Stimulated activated memory B cell treated with anti-CD40 and anti-IgM and Interleukin-4, amounts not matched to agents 10 μg/mL and 1 μg/mL and 100 μg/mL, for 72 hours (primary cell): Measurements from ENCODE around the gene LMOD1.
"Not testable (repeated sequence)": the region's sequence is repeated elsewhere in the genome, so short reads cannot be mapped to it uniquely, and the experiment has no call there.

Experiments used
- ATAC-seq: fragments of 150-1000 bp; cut with Tn5 transposase; 2 replicates; pipeline ENCODE4 v1.10.0; 2021
- H3K27ac Mint-ChIP-seq: one replicate; pipeline ENCODE4 v1.8.0; 2022; ENCODE audit warnings: mild to moderate bottlenecking, mixed read lengths
- H3K27me3 Mint-ChIP-seq: one replicate; pipeline ENCODE4 v1.8.0; 2022; ENCODE audit warnings: mixed read lengths
- H3K36me3 Mint-ChIP-seq: one replicate; pipeline ENCODE4 v1.8.0; 2022; ENCODE audit warnings: mixed read lengths
- H3K4me1 Mint-ChIP-seq: one replicate; pipeline ENCODE4 v1.8.0; 2022; ENCODE audit warnings: mixed read lengths
- H3K4me3 Mint-ChIP-seq: one replicate; pipeline ENCODE4 v1.8.0; 2022; ENCODE audit warnings: mild to moderate bottlenecking, moderate library complexity, mixed read lengths
- H3K9me3 Mint-ChIP-seq: one replicate; pipeline ENCODE4 v1.8.0; 2022; ENCODE audit warnings: mixed read lengths

LMOD1 gene

DNA sequence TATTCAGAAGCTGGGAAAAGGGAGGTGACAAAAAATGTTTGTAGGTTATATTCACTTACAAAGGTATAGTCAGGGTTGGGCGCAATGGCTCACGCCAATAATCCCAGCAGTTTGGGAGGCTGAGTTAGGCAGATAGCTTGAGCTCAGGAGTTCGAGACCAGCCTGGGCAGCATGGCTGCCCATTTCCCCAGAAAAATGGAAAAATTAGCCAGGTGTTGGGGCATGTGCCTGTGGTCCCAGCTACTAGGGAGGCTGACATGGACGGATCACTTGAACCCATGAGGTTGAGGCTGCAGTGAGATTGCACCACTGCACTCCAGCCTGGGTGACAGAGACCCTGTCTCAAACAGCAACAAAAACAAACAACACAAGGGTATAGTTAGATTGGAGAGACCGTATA is 12.0 kb upstream of the LMOD1 start:
- H3K27me3 Mint-ChIP-seq, result no peaks in the 10 kb centered on the region
- H3K27ac Mint-ChIP-seq, result no peak overlapping the region
- ATAC-seq, result no peak
- H3K4me3 Mint-ChIP-seq, result no peak overlapping the region
- no peaks in the 10 kb centered on the region for H3K9me3 Mint-ChIP-seq
- peaks cover 17% of the 10 kb centered on the region for H3K4me1 Mint-ChIP-seq
- H3K36me3 Mint-ChIP-seq, result peaks cover 36% of the 10 kb centered on the region

DNA sequence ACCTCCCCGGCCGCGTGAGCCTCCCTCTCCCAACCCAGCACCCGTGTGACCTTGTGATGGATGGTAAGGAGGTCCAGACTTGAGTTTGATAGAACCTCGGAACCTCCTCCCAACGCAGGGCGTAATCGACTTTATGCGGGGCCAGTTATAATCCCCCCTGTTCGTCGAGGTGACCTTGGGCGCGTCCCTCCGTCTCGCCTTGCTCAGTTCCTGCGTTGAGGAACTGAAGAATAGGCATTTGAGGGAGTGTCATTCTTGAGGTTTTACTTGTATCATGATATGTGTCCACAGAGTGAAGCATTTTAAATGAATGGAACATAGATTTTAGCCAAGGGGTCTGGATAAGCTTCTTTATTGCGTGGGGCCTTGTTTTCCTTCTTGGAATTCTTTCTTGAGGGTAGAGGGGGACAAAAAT is 9.4 kb upstream of the LMOD1 start:
- peak overlapping the region; percentile 99 for H3K4me3 Mint-ChIP-seq
- peaks cover 23% of the 10 kb centered on the region for H3K36me3 Mint-ChIP-seq
- H3K4me1 Mint-ChIP-seq, result peaks cover 17% of the 10 kb centered on the region
- no peaks in the 10 kb centered on the region for H3K9me3 Mint-ChIP-seq
- H3K27me3 Mint-ChIP-seq, result no peaks in the 10 kb centered on the region
- peak overlapping the region; percentile 99 for H3K27ac Mint-ChIP-seq
- peak; percentile 68 for ATAC-seq

DNA sequence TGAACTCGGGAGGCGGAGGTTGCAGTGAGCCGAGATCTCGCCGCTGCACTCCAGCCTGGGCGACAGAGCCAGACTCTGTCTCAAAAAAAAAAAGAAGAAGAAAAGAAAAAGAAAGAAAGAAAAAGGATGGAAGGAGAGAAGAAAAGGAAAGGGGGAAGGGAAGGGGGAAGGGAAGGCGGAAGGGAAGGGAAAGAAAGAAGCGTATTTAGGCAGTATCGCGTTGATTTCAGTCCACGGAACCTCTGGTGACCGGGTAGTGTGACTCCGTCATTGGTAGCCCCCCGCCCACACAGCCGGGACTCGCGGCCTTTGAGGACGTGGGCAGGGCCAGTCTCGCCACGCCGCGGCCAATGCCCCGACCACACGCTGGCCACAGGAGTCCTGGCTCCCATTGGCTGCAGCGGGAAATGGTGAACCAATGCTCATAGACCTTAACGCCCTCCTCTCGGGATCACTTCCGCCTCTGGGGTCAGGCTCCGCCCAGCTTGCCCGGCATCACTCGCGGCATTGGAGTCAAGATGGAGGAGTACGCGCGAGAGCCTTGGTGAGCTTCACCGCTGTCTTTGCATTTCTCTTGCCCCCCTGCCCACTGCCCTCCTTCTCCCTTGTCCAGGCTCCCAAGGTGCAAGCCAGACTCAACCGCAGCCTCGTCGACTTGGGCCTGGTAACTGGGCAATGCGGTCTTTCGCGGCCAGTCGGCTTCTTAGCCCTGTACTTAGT is 8.8 kb upstream of the LMOD1 start, which contains the start of gene TIMM17A:
Gene TIMM17A, plus strand, starts transcription at position 495 of the 720 bp plus-strand sequence. Its CDS starts 24 bp downstream, at position 519.
- no peaks in the 10 kb centered on the region for H3K9me3 Mint-ChIP-seq
- peak within 1 kb of the TSS; percentile 99 for H3K4me3 Mint-ChIP-seq
- H3K4me1 Mint-ChIP-seq, result peaks cover 17% of the 10 kb centered on the region
- peaks cover 18% of the 10 kb centered on the region for H3K36me3 Mint-ChIP-seq
- peak within 1 kb of the TSS; percentile 99 for H3K27ac Mint-ChIP-seq
- peak; percentile 100 for ATAC-seq
- H3K27me3 Mint-ChIP-seq, result no peaks in the 10 kb centered on the region

DNA sequence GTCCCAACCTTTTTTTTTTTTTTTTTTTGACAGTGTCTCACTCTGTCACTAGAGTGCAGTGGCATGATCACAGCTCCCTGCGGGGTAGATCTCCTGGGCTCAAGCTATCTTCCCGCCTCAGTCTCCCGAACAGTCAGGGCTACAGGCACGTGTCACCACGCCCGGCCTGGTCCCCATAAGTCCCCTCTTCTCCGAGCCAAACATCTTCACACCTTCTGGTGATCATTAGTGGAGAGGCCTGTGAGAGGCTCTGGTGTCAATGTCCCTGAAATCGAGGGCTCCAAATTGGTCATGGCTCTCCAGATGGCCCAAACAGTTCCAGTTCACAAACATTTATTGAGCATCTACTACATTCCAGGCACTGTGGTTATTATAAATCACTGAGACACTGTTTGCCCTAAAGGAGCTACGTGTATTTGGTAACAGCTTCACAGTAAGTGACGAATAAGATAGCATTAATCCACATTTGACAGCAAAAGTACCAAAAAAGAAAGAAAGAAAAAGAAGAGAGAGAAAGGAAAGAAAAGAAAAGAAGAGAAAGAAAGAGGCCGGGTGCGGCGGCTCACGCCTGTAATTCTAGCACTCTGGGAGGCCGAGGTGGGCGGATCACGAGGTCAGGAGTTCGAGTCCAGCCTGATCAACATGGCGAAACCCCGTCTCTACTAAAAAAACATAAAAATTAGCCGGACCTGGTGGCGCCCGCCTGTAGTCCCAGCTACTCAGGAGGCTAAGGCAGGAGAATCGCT is 8.1 kb upstream of the LMOD1 start:
- Mint-ChIP-seq H3K36me3 (peaks cover 16% of the 10 kb centered on the region), H3K4me3 (peak overlapping the region; percentile 99), H3K9me3 (no peaks in the 10 kb centered on the region), H3K4me1 (peaks cover 17% of the 10 kb centered on the region), H3K27ac (peak overlapping the region; percentile 99), H3K27me3 (no peaks in the 10 kb centered on the region)
- ATAC-seq, result peak; percentile 11

DNA sequence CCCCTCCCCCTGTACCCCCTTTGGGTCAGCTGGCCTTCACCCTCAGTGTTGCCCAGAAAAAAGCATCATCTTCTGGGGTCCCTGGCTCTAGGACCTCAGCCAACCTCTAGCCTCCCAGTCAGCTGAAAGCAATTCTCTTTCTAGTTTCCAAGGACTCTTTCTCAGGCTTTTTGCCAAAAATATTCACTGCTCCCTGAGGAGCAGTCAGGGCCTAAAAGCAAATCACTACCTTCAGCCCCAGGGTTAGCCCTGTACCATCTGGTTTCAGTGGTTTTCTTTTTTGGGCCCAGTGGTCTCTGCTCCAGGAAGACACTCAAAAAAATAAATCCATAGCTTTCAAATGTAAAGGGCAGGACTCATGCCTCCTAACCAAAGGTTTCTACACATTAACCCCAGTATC is 3.1 kb upstream of the LMOD1 start:
- H3K9me3 Mint-ChIP-seq, result no peaks in the 10 kb centered on the region
- no peak overlapping the region for H3K4me3 Mint-ChIP-seq
- no peaks in the 10 kb centered on the region for H3K36me3 Mint-ChIP-seq
- H3K27ac Mint-ChIP-seq, result no peak overlapping the region
- no peak for ATAC-seq
- peaks cover 36% of the 10 kb centered on the region for H3K27me3 Mint-ChIP-seq
- peaks cover 18% of the 10 kb centered on the region for H3K4me1 Mint-ChIP-seq

DNA sequence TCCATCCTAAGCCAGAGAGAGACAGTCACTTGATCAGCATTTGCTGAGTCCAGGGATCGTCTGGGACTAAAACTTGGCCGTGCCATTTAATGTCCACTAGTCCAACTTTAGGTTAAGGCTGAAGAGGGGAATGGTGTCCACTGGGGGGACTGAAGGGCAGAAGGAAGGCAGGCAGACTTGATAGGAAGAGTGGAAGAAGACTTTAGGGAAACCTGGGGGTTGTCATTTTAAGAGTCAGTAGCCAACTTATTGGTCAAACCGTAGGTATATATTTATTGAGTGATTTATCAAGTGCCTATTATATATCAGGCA is 1.3 kb upstream of the LMOD1 start:
- Mint-ChIP-seq H3K27me3 (peaks cover 36% of the 10 kb centered on the region), H3K27ac (no peak overlapping the region)

DNA sequence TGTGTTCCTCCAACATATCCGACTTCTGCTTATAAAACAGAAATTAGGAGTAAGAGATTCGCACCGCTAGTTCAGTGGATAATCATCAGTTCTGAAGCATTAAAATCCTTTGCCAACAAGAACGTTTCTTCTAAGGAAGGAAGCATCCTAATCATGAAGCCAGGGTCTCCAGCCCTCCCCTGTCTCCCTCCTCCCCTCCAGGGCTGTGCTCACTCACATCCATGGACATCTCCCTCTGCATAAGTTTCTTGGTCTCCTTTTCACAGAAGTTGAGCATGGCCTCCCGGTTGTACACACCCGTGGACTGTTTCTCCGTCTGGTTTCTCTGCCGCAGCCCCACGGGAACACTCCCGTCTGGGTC is 505 bp downstream of the LMOD1 start:
- no peak for ATAC-seq
- Mint-ChIP-seq H3K36me3 (no peaks in the 10 kb centered on the region), H3K4me1 (peaks cover 15% of the 10 kb centered on the region), H3K27me3 (peaks cover 36% of the 10 kb centered on the region), H3K27ac (no peak overlapping the region), H3K4me3 (no peak overlapping the region), H3K9me3 (no peaks in the 10 kb centered on the region)

More for the DNA sequence above, 1.3 kb upstream of the LMOD1 start:
- Mint-ChIP-seq H3K9me3 (no peaks in the 10 kb centered on the region), H3K4me1 (peaks cover 15% of the 10 kb centered on the region), H3K4me3 (no peak overlapping the region), H3K36me3 (no peaks in the 10 kb centered on the region)
- no peak for ATAC-seq

DNA sequence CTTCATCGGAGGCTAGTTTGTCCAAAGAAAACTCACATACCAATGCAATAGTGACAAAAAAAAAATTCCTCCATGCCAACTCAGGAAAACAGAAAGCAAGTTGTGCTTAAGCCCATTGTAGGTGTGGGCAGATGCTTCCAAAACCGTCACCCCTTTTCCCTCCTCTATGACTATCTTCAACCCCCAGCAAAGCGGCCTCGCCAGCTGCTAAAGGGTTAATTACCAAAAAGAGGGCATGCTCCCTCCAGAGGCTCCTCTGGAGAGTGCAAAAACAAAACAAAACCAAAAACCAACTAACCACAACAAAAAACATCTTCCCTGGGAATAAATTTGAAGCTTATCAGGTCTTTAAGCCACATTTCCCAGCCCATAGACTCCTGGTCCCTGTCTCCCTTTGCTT is 1.2 kb downstream of the LMOD1 start:
- ATAC-seq, result no peak
- H3K36me3 Mint-ChIP-seq, result no peaks in the 10 kb centered on the region
- H3K4me3 Mint-ChIP-seq, result no peak overlapping the region
- no peaks in the 10 kb centered on the region for H3K9me3 Mint-ChIP-seq
- H3K27me3 Mint-ChIP-seq, result peaks cover 37% of the 10 kb centered on the region
- H3K27ac Mint-ChIP-seq, result no peak overlapping the region
- H3K4me1 Mint-ChIP-seq, result peaks cover 15% of the 10 kb centered on the region

DNA sequence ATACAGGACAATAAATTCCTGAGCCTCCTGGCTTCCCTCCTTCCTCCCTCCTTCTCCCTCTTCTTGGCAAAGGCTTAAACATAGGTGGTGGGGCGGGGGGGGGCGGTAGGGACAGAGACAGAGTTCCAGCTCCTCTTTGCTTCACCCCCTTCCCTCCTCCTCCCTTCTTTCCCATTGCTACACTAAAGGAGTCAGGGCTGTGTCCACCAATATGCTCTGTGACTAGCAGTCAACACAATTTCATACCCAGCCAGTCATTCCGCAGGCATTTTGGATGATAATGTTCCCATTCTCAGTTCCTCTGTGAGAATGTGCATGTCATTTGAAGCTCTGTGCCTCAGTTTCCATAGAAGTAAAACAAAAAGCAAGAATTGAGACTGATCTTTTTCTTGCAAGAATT is 1.7 kb downstream of the LMOD1 start:
- H3K27ac Mint-ChIP-seq, result no peak overlapping the region
- no peaks in the 10 kb centered on the region for H3K36me3 Mint-ChIP-seq
- H3K4me3 Mint-ChIP-seq, result no peak overlapping the region
- H3K27me3 Mint-ChIP-seq, result peaks cover 43% of the 10 kb centered on the region
- no peak for ATAC-seq
- H3K9me3 Mint-ChIP-seq, result no peaks in the 10 kb centered on the region
- peaks cover 15% of the 10 kb centered on the region for H3K4me1 Mint-ChIP-seq

DNA sequence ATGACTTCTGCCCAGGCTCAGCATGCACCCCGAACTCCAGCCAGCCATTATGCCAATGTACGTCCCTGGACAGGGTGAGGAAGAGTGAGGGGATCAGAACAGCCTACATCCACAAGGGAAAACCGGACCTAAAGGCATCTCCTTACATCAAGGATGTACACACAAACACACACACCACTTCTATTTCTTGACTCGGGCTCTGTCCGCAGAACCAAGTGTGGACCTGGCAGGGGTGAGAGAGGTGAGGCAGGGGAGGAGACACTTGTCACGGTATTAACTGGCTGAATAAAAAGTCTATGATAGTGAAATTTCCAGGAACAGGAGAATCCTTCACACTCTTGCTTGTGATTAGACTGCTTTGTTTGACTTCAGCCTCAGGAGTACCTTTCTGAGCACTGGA is 2.3 kb downstream of the LMOD1 start:
- H3K27me3 Mint-ChIP-seq, result peaks cover 48% of the 10 kb centered on the region
- no peaks in the 10 kb centered on the region for H3K36me3 Mint-ChIP-seq
- no peak overlapping the region for H3K27ac Mint-ChIP-seq

DNA sequence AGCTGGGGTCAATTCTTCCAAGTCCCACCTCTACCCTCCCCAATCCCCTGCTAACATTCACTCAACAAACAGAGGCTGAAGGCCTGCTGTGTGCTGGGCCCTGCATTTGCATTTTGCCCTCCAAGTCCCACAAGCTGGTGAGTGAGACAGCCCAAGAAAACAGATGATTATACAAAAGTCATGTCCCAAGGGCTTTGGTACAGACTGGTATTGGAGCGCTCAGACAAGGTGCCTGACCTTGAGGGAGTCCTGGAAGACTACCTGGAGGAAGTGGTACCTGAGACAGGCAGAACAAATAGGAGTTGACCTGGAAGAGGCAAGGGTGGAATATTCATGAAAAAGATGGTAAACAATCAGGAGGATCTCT is 4.2 kb downstream of the LMOD1 start:
- Mint-ChIP-seq H3K27ac (no peak overlapping the region), H3K4me3 (no peak overlapping the region), H3K36me3 (no peaks in the 10 kb centered on the region), H3K4me1 (peaks cover 14% of the 10 kb centered on the region), H3K9me3 (no peaks in the 10 kb centered on the region), H3K27me3 (peaks cover 45% of the 10 kb centered on the region)
- no peak for ATAC-seq

More for the DNA sequence above, 2.3 kb downstream of the LMOD1 start:
- peaks cover 15% of the 10 kb centered on the region for H3K4me1 Mint-ChIP-seq
- H3K9me3 Mint-ChIP-seq, result no peaks in the 10 kb centered on the region
- H3K4me3 Mint-ChIP-seq, result no peak overlapping the region
- no peak for ATAC-seq

DNA sequence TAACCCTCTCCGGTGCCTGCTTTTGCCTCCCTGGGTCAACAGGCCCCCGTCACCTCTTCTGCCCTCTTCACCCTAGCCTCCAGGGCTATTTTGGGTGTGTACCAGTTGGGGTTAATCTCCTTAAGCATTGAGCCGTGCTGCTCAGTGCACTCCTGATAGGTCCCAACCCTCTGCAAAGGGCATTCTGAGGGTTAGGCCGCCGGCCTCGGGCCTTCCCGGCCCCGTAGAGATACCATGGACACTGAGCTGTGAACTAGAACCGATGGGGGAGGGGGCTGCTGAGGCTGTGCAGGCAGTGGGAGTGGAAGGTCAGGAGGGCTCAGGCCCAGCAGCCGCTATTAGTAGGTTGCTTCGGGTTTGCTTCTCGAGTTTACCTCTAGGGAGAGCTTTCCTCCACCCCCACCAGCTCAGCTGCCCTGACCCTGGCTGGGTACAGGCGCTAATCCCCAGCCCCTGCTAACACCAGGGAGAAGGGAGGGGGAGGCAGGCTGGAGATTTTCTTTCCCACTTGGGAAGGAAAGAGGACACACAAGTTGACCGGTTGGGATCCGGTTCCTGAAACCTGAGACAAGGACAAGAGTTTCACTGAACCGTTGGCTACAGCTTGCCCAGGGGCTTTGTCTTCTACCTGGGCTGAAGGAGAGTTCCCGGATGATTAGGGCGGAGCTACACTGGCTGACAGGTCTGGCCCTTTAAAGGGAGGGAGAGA is 4.8 kb downstream of the LMOD1 start:
- Mint-ChIP-seq H3K9me3 (no peaks in the 10 kb centered on the region), H3K4me3 (no peak overlapping the region), H3K4me1 (peaks cover 8% of the 10 kb centered on the region), H3K36me3 (no peaks in the 10 kb centered on the region), H3K27me3 (peaks cover 45% of the 10 kb centered on the region), H3K27ac (no peak overlapping the region)
- ATAC-seq, result no peak

DNA sequence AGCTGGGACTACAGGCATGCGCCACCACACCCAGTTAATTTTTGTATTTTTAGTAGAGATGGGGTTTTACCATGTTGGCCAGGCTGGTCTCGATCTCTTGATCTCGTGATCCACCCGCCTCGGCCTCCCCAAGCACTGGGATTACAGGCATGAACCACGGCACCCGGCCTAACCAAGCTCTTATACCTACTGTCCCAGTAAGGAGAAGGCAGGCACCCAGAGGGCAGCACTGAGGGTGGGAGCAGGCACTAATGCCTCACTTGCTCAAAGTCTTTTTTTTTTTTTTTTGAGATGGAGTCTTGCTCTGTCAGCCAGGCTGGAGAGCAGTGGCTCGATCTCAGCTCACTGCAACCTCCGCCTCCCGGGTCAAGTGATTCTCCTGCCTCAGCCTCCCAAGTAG is 6.0 kb downstream of the LMOD1 start:
- not testable (repeated sequence) for ATAC-seq, H3K27ac Mint-ChIP-seq, H3K9me3 Mint-ChIP-seq, H3K4me3 Mint-ChIP-seq, H3K36me3 Mint-ChIP-seq, H3K4me1 Mint-ChIP-seq
- peaks cover 40% of the 10 kb centered on the region for H3K27me3 Mint-ChIP-seq

DNA sequence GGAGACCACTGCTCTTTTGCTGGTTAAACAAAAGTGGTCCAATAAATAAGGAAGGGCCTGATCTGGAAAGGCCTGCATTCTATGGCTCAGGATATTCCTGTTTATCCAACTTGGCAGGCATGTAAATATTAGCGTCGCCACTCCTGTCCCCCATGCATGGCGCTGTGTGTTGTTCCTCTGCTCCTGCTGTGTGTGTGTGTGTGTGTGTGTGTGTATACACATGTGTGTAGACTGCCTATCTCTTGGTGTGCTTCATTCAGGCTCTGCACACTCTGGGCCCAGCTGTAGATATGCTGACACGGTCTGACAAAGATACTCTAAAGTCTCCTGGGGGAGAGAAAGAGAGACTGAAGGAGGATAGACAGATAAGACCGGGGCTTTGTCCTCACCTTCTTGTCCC is 6.8 kb downstream of the LMOD1 start:
- no peak for ATAC-seq
- no peaks in the 10 kb centered on the region for H3K9me3 Mint-ChIP-seq
- H3K4me3 Mint-ChIP-seq, result no peak overlapping the region
- no peaks in the 10 kb centered on the region for H3K4me1 Mint-ChIP-seq
- H3K36me3 Mint-ChIP-seq, result no peaks in the 10 kb centered on the region
- peaks cover 32% of the 10 kb centered on the region for H3K27me3 Mint-ChIP-seq
- H3K27ac Mint-ChIP-seq, result no peak overlapping the region

DNA sequence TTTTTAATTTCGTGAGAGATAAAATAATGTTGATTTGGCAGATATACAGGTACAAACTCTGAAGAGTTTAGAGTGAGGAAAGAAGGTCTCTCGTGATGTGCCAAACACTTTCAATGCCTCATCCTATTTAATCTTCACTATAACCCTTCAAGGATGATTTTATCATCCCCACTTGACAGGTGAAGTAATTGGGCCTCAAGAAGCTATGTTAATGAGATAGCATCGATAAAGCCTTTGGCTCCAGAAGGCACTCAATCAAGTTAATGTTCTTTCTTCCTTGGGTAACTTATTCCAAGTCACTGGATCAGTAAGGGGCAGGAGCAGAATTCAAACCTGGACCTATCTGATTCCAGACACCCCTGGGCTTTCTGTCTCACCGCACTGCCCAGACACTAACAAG is 7.2 kb downstream of the LMOD1 start:
- H3K9me3 Mint-ChIP-seq, result no peaks in the 10 kb centered on the region
- no peaks in the 10 kb centered on the region for H3K36me3 Mint-ChIP-seq
- no peaks in the 10 kb centered on the region for H3K4me1 Mint-ChIP-seq
- peaks cover 32% of the 10 kb centered on the region for H3K27me3 Mint-ChIP-seq
- no peak overlapping the region for H3K27ac Mint-ChIP-seq
- ATAC-seq, result no peak
- no peak overlapping the region for H3K4me3 Mint-ChIP-seq
